Sigmoid colon (tissue), 7 donors: ENCODE data around the gene GNB2. TPM values are rescaled to one million over a fixed set of nuclear protein-coding genes. Genes with fewer than 3 reads are reported as not detected.
A peak's percentile ranks its signal among the peaks of the same experiment; 100 is the strongest.

Source experiments
- DNase-seq: peaks from one replicate; pipeline ENCODE4 v3.0.0-alpha.2; 2019
- H3K27ac ChIP-seq, 4 donors: fragments of 200-600 bp; sonication (generic); one replicate each; pipeline ENCODE4 v1.5.1; 2016 to 2019; ENCODE audit warnings: mild to moderate bottlenecking in 1 of 4
- H3K27me3 ChIP-seq, 3 donors: fragments of 200-600 bp; sonication (generic); one replicate each; pipeline ENCODE4 v1.5.1; 2019; ENCODE audit warnings: mild to moderate bottlenecking in 1 of 3
- H3K36me3 ChIP-seq, 4 donors: fragments of 200-600 bp; sonication (generic); one replicate each; pipeline ENCODE4 v1.5.1; 2016 to 2019
- H3K4me1 ChIP-seq, 4 donors: fragments of 200-600 bp; sonication (generic); one replicate each; pipeline ENCODE4 v1.5.1; 2017 to 2019
- H3K4me3 ChIP-seq, 4 donors: fragments of 200-600 bp; sonication (generic); one replicate each; pipeline ENCODE4 v1.5.1; 2017 to 2019; ENCODE audit warnings: mild to moderate bottlenecking in 2 of 4, moderate library complexity in 1 of 4
- H3K9me3 ChIP-seq, 4 donors: fragments of 200-600 bp in 3 of 4; sonication (generic) in 3 of 4; one replicate each; pipeline versions ENCODE4 v1.5.1 to v1.6.1; 2013 to 2019
- EP300 ChIP-seq, 4 donors: sonication (generic); formaldehyde crosslinking; IDR thresholded peaks; one replicate each; pipeline ENCODE4 v1.6.1; 2017; ENCODE audit warnings: antibody characterized with exemption in 4 of 4
- POLR2A ChIP-seq, 2 donors: fragments of 450-650 bp; IDR thresholded peaks; one replicate each; pipeline ENCODE4 v1.6.1; 2016; ENCODE audit warnings: antibody characterized with exemption in 2 of 2, mild to moderate bottlenecking in 2 of 2, moderate library complexity in 2 of 2
- POLR2AphosphoS5 ChIP-seq, 4 donors: sonication (generic); formaldehyde crosslinking; IDR thresholded peaks; one replicate each; pipeline ENCODE4 v1.6.1; 2017; ENCODE audit warnings: antibody characterized with exemption in 4 of 4
- WGBS, 2 donors: extraction: QIAGEN DNeasy Blood & Tissue Kit; methylation state at CpG; one replicate each; pipeline ENCODE4 v1.1.7; 2013; 5-methylcytosine and 5-hydroxymethylcytosine counted together
- intact Hi-C: fragments of 100-400 bp; cut with DNase I; formaldehyde crosslinking; loops from one replicate; pipeline ENCODE4 v1.15.1; 2023
- polyA plus RNA-seq, 3 donors: library from polyadenylated mRNA; stranded (reverse); fragments of 200-250 nt; gene quantifications; one replicate each; pipeline ENCODE4 v1.2.3, GENCODE V29; 2013
- total RNA-seq, 4 donors: library from RNA; depleted of rRNA; stranded (reverse); fragments of >200 nt; gene quantifications; one replicate each; pipeline ENCODE4 v1.1.0, GENCODE V29; 2016
- TF ChIP-seq, protein P1 (sequence below), 4 experiments: fragments of 450-650 bp in 3 of 4; fragments of 200-600 bp in 1 of 4; IDR thresholded peaks; one replicate each; pipeline ENCODE4 v1.5.1; 2016 to 2019; ENCODE audit warnings: antibody characterized with exemption in 4 of 4, mild to moderate bottlenecking in 3 of 4, moderate library complexity in 2 of 4
- donor health status: healthy with polysubstance abuse.
- donor health status: Bipolar disorder and iron deficiency.
- donor health status: healthy.

Gene GNB2
- total and polyA plus RNA-seq, 7 donors = 133 to 286 (median 199) TPM

DNA sequence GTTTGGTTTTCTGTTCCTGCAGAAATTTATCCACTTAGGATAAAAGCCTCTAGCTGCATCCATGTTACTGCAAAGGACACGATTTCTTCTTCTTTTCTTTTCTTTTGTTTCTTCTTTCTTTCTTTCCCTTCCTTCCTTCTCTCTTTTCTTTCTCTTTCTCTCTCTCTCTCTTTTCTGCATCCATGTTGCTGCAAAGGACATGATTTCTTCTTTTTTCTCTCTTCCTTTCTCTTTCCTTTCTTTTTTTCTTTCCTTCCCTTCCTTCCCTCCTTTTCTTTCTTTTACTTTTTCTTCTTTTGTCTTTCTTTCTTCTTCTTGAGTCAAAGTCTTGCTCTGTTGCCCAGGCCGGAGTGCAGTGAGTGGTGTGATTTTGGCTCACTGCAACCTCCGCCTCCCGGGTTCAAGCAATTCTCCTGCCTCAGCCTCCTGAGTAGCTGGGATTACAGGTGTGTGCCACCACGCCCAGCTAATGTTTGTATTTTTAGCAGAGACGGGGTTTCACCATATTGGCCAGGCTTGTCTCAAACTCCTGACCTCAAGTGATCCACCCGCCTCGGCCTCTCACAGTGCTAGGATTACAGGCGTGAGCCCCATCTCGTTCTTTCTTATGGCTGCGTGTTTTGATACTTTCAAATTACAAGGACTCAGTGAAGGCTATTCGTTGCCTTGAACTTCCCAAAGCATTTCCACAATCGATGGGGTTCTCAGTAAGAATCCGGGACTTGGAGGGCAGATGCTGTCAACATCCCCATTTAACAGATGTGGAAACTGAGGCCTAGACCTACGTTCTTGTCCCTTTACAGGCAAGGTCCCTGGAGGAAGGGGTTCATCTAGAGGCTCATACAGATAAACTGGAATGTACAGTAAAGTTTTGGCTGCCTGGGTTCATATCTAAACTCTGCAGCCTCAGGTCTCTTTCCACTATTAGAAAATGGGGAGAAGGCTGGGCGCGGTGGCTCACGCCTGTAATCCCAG lies 1.9 kb upstream of the GNB2 start:
- WGBS, 2 donors = 79 to 90% methylated on average over 18 of the region's 18 CpGs
- Histone ChIP-seq H3K4me1 (peaks cover 0 to 22% (median 9%) of the 10 kb centered on the region in 4 donors), H3K27me3 (no peaks in the 10 kb centered on the region), H3K27ac (no peak overlapping the region), H3K4me3 (no peak overlapping the region), H3K9me3 (no peaks in the 10 kb centered on the region), H3K36me3 (peaks cover 0 to 4% (median 1%) of the 10 kb centered on the region in 4 donors)
- intact Hi-C loops = loop anchor here (2.0 to 5.0 kb wide), 3 partner anchors 44 to 189 kb away; partner anchors contain the start of gene NYAP1
- no peak for TF ChIP-seq EP300 (IDR thresholded peaks at IDR 0.05)
- TF ChIP-seq, protein P1, sequence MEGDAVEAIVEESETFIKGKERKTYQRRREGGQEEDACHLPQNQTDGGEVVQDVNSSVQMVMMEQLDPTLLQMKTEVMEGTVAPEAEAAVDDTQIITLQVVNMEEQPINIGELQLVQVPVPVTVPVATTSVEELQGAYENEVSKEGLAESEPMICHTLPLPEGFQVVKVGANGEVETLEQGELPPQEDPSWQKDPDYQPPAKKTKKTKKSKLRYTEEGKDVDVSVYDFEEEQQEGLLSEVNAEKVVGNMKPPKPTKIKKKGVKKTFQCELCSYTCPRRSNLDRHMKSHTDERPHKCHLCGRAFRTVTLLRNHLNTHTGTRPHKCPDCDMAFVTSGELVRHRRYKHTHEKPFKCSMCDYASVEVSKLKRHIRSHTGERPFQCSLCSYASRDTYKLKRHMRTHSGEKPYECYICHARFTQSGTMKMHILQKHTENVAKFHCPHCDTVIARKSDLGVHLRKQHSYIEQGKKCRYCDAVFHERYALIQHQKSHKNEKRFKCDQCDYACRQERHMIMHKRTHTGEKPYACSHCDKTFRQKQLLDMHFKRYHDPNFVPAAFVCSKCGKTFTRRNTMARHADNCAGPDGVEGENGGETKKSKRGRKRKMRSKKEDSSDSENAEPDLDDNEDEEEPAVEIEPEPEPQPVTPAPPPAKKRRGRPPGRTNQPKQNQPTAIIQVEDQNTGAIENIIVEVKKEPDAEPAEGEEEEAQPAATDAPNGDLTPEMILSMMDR (IDR thresholded peaks at IDR 0.05) = no peak
- no peak for TF ChIP-seq POLR2AphosphoS5 (IDR thresholded peaks at IDR 0.05)
- no peak for TF ChIP-seq POLR2A (IDR thresholded peaks at IDR 0.05)
- DNase-seq = no peak

DNA sequence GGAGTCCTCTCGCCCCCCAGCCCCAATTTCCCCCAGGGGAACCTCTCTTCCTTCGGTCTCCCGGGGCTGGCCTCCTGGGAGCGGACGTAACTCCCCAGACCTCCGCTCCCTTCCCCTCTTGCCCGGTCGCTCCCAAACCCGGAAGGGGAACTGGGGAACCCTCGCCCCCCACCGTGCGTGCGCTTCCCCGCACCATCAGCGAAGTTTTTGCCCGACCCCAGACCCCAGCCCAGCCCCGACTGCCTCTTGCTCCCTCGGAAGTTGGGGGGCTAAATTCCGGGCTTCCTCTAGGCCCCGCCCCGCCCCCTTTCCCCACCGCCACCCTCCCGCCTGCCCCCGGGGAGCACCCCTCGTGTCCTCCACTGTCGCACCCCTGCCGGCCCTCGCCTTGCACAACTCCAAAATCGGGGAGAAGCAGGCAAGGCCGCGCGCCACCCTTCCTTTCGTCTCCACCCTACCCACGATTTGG lies 436 bp downstream of the GNB2 start:
- Histone ChIP-seq H3K27me3 (no peaks in the 10 kb centered on the region), H3K4me1 (peaks cover 0 to 31% (median 14%) of the 10 kb centered on the region in 4 donors), H3K9me3 (no peaks in the 10 kb centered on the region), H3K36me3 (peaks cover 17 to 28% (median 24%) of the 10 kb centered on the region in 4 donors), H3K4me3 (peak overlapping the region; percentile 91 to 99 (median 92)), H3K27ac (peak overlapping the region; percentile 97 to 99 (median 98))
- 0 to 1% methylated on average over 34 of the region's 34 CpGs for WGBS, 2 donors
- DNase-seq = peak; percentile 86
- no peak for TF ChIP-seq POLR2AphosphoS5 (IDR thresholded peaks at IDR 0.05)
- TF ChIP-seq EP300 (IDR thresholded peaks at IDR 0.05) = no peak
- TF ChIP-seq, protein P1 (IDR thresholded peaks at IDR 0.05) = no peak
- TF ChIP-seq POLR2A (IDR thresholded peaks at IDR 0.05) = no peak
- intact Hi-C loops = loop anchor here (2.0 to 5.0 kb wide), 5 partner anchors 17 to 192 kb away; partner anchors contain the start of gene NYAP1

DNA sequence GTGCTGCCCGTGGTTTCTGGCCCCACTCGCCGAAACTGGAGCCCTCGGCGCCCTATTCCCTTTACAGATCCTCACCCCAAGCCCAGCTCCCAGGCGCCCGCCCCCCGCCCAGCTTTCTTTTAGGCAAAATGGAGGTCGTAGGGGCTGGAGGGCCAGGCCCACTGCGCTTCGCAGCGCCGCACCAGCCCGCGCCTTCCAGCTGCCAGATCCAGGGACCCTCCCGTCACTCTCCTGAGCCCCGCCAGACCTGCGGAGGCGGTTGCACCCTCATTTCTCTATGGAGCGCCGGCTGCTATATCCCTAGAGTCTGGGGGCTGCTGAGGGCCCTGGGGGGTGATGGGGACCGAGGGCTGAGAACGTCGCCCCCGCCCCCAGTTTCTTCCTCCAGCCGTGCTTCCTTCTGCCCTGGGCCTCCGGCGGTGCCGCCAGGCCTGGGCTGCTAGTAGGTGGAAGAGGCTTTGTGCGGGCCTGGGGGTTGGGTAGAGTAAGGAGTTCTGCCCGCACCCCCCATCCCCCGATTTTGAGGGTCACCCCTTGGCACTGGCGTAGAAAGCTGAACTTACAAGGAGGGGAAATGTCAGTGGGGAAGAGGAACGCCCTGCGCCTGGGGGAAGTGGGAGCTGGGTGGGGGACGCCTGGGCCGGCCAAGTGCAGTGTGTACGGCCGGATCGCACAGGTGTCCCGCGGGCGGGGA lies 1.0 kb downstream of the GNB2 start:
- Histone ChIP-seq H3K27me3 (no peaks in the 10 kb centered on the region), H3K4me3 (peak overlapping the region; percentile 91 to 99 (median 92)), H3K27ac (peak overlapping the region; percentile 97 to 99 (median 98)), H3K9me3 (no peaks in the 10 kb centered on the region), H3K36me3 (peaks cover 18 to 33% (median 29%) of the 10 kb centered on the region in 4 donors), H3K4me1 (peaks cover 0 to 31% (median 15%) of the 10 kb centered on the region in 4 donors)
- WGBS, 2 donors = 0% methylated on average over 43 of the region's 43 CpGs
- peak; percentile 75 for DNase-seq
- TF ChIP-seq POLR2A (IDR thresholded peaks at IDR 0.05) = no peak
- intact Hi-C loops = loop anchor here (1.0 to 5.0 kb wide), 6 partner anchors 16 to 207 kb away; partner anchors contain the start of genes FBXO24, LRCH4 and NYAP1

DNA sequence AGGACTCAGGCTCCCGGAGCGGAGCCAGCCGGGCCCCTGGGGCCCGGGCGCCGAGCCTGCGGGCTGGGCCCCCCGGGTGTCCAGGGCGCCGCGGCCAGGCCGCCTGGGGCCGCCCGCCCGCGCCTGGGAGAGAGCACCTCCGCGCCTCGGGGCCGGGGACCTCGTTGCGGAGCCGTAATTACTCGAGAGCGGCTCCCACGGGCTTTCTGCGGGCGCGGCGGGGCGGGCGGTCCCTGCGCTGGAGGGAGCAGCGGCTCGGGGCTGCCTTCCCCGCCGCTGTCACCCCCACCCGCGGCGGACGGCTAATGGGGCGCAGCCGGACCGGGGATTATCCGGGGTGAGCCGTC lies 1.5 kb downstream of the GNB2 start:
- Histone ChIP-seq H3K9me3 (no peaks in the 10 kb centered on the region), H3K36me3 (peaks cover 18 to 39% (median 31%) of the 10 kb centered on the region in 4 donors), H3K27ac (peak overlapping the region; percentile 97 to 99 (median 98)), H3K4me1 (peaks cover 0 to 31% (median 20%) of the 10 kb centered on the region in 4 donors), H3K4me3 (peak overlapping the region; percentile 91 to 99 (median 92)), H3K27me3 (no peaks in the 10 kb centered on the region)
- intact Hi-C loops = loop anchor here (1.0 to 5.0 kb wide), 4 partner anchors 16 to 208 kb away; partner anchors contain the start of genes FBXO24 and LRCH4
- WGBS, 2 donors = 0 to 1% methylated on average over 46 of the region's 46 CpGs
- DNase-seq = no peak
- TF ChIP-seq, protein P1 (IDR thresholded peaks at IDR 0.05) = no peak
- no peak for TF ChIP-seq POLR2A (IDR thresholded peaks at IDR 0.05)
- TF ChIP-seq POLR2AphosphoS5 (IDR thresholded peaks at IDR 0.05) = no peak
- TF ChIP-seq EP300 (IDR thresholded peaks at IDR 0.05) = no peak
